ENCODE measurements around the gene H2BK1. TPM values are rescaled to one million over a fixed set of nuclear protein-coding genes. Genes with fewer than 3 reads are reported as not detected.
A peak's percentile ranks its signal among the peaks of the same experiment; 100 is the strongest.

The H2BK1 gene
- total RNA-seq, 1 experiment from 2014 or later, result not detected

GRCh38 chr7:151243045-151243349, 32.7 kb upstream of the H2BK1 start:
- Histone ChIP-seq H3K9me3 (ENCODE audit: insufficient read depth, low read depth) (no peaks in the 10 kb centered on the region), H3K4me2 (no peak overlapping the region), H4K20me1 (ENCODE audit: insufficient read depth) (0 out of 2 replicates have a peak, but pooled peaks cover 8% of the 10 kb centered on the region), H3K4me1 (replicated peaks; ENCODE audit: insufficient read depth) (no peaks in the 10 kb centered on the region; the same call in 1 of the 2 replicates), H3K9me2 (ENCODE audit: insufficient read depth) (no peaks in the 10 kb centered on the region), H3F3A (ENCODE audit: insufficient read depth, low read depth) (peaks cover 16% of the 10 kb centered on the region), H3K27ac (no peak overlapping the region), H3K36me3 (ENCODE audit: low read depth) (0 out of 2 replicates have a peak, but pooled peaks cover 1% of the 10 kb centered on the region), H3K27me3 (ENCODE audit: insufficient read depth, low read depth) (peaks cover 20% of the 10 kb centered on the region), H2AFZ (no peak overlapping the region), H3K79me2 (ENCODE audit: low read depth) (no peaks in the 10 kb centered on the region), H3K4me3 (no peak overlapping the region)
- BruUV-seq (replicated peaks), result no TSS peak
- DNase-seq, result no peak
- ChIA-PET CTCF (interaction anchor here (0.5 to 1.9 kb wide), 2 partner anchors 15 to 272 kb away, joined by 4 to 23 read pairs; partner anchors contain the start of gene ABCF2), POLR2A (ENCODE audit: unreplicated experiment) (interaction anchor here (0.6 kb wide), 1 partner anchor 11 kb away, joined by 4 read pairs; the partner anchor contains the start of gene CHPF2)
- intact Hi-C loops (cut with micrococcal nuclease; ENCODE audit: unreplicated experiment), result loop anchor here (5.0 kb wide), 1 partner anchor 71 kb away; no protein-coding TSS in a partner anchor
- TF ChIP-seq EZH2 (IDR thresholded peaks at IDR 0.05; ENCODE audit: low read depth) (no peak), CTCF (conservative IDR thresholded peaks at IDR 0.05) (no peak)

GRCh38 chr7:151242159-151243044, 32.1 kb upstream of the H2BK1 start:
- Histone ChIP-seq H3K9me3 (ENCODE audit: insufficient read depth, low read depth) (no peaks in the 10 kb centered on the region), H3K27ac (no peak overlapping the region), H3K79me2 (ENCODE audit: low read depth) (no peaks in the 10 kb centered on the region), H4K20me1 (ENCODE audit: insufficient read depth) (peaks cover 14% of the 10 kb centered on the region; the same call in 1 of the 2 replicates), H3K4me3 (no peak overlapping the region), H3K4me2 (no peak overlapping the region), H3F3A (ENCODE audit: insufficient read depth, low read depth) (peaks cover 16% of the 10 kb centered on the region), H3K9me2 (ENCODE audit: insufficient read depth) (no peaks in the 10 kb centered on the region), H3K27me3 (ENCODE audit: insufficient read depth, low read depth) (peaks cover 14% of the 10 kb centered on the region; the same call in 1 of the 2 replicates), H3K36me3 (ENCODE audit: low read depth) (0 out of 2 replicates have a peak, but pooled peaks cover 6% of the 10 kb centered on the region), H3K4me1 (replicated peaks; ENCODE audit: insufficient read depth) (no peaks in the 10 kb centered on the region), H2AFZ (no peak overlapping the region)
- TF ChIP-seq EZH2 (IDR thresholded peaks at IDR 0.05; ENCODE audit: low read depth), result no peak
- no peak for TF ChIP-seq CTCF (conservative IDR thresholded peaks at IDR 0.05)
- ChIA-PET CTCF (interaction anchor here (0.5 to 1.9 kb wide), 2 partner anchors 15 to 272 kb away, joined by 4 to 23 read pairs; partner anchors contain the start of gene ABCF2), POLR2A (ENCODE audit: unreplicated experiment) (interaction anchor here (0.6 kb wide), 1 partner anchor 10 kb away, joined by 4 read pairs; the partner anchor contains the start of gene CHPF2)
- BruUV-seq (replicated peaks), result TSS peak; percentile 7
- intact Hi-C loops (cut with micrococcal nuclease; ENCODE audit: unreplicated experiment), result loop anchor here (5.0 kb wide), 1 partner anchor 70 kb away; no protein-coding TSS in a partner anchor
- no peak for DNase-seq

GRCh38 chr7:151241755-151242096, 31.4 kb upstream of the H2BK1 start:
- CTCF ChIA-PET, result no interaction called here
- no peak for TF ChIP-seq EZH2 (IDR thresholded peaks at IDR 0.05; ENCODE audit: low read depth)
- TF ChIP-seq CTCF (conservative IDR thresholded peaks at IDR 0.05), result no peak
- no peak overlapping the region for H3K27ac ChIP-seq
- peaks cover 21% of the 10 kb centered on the region; the same call in 1 of the 2 replicates for H4K20me1 ChIP-seq (ENCODE audit: insufficient read depth)
- H3K27me3 ChIP-seq (ENCODE audit: insufficient read depth, low read depth), result 0 out of 2 replicates have a peak, but pooled peaks cover 11% of the 10 kb centered on the region
- H3K4me3 ChIP-seq, result no peak overlapping the region
- H2AFZ ChIP-seq, result no peak overlapping the region
- H3K9me3 ChIP-seq (ENCODE audit: insufficient read depth, low read depth), result no peaks in the 10 kb centered on the region
- H3K4me2 ChIP-seq, result no peak overlapping the region
- 0 out of 2 replicates have a peak, but pooled peaks cover 6% of the 10 kb centered on the region for H3K36me3 ChIP-seq (ENCODE audit: low read depth)
- peaks cover 16% of the 10 kb centered on the region for H3F3A ChIP-seq (ENCODE audit: insufficient read depth, low read depth)
- no peaks in the 10 kb centered on the region for H3K79me2 ChIP-seq (ENCODE audit: low read depth)
- POLR2A ChIA-PET (ENCODE audit: unreplicated experiment), result no interaction called here
- intact Hi-C loops (cut with micrococcal nuclease; ENCODE audit: unreplicated experiment), result loop anchor here (5.0 kb wide), 1 partner anchor 69 kb away; no protein-coding TSS in a partner anchor
- DNase-seq, result no peak
- no peaks in the 10 kb centered on the region for H3K9me2 ChIP-seq (ENCODE audit: insufficient read depth)
- H3K4me1 ChIP-seq (replicated peaks; ENCODE audit: insufficient read depth), result no peaks in the 10 kb centered on the region
- no TSS peak for BruUV-seq (replicated peaks)
